Panc1 (cell line): ENCODE measurements around the gene ZNF444. TPM values are rescaled to one million over a fixed set of nuclear protein-coding genes. Genes with fewer than 3 reads are reported as not detected.
A peak's percentile ranks its signal among the peaks of the same experiment; 100 is the strongest.

Experiments used
- ATAC-seq: fragments of 200-7000 bp; cut with Tn5 transposase; 2 replicates; pipeline ENCODE4 v1.9.1; 2020; ENCODE audit warnings: mild to moderate bottlenecking, moderate library complexity
- BruUV-seq: library from RNA; stranded (reverse); fragments of 400-500 nt; replicated peaks from 2 replicates; lab custom pipeline; 2021; lab: Mats Ljungman, UMichigan
- CTCF ChIA-PET: fragments of 300-600 bp; sonication (Branson Sonifier 250); formaldehyde crosslinking; loops from one replicate; lab custom pipeline; 2022; ENCODE audit warnings: antibody characterized with exemption; lab: Charles Lee
- POLR2A ChIA-PET: fragments of 300-600 bp; sonication (Branson Sonifier 250); formaldehyde crosslinking; loops from one replicate; lab custom pipeline; 2022; ENCODE audit warnings: antibody characterized with exemption; lab: Charles Lee
- DNase-seq: peaks from one replicate; pipeline ENCODE4 v3.0.0-alpha.2; 2010; ENCODE audit warnings: low read depth, low spot score
- H3K27ac ChIP-seq: 2 replicates; pipeline ENCODE4 v1.5.1; 2011; ENCODE audit warnings: mild to moderate bottlenecking, low read length, inconsistent platforms
- H3K27me3 ChIP-seq: fragments of 200-500 bp; sonication (Bioruptor generic); 2 replicates; pipeline ENCODE4 v1.6.0; 2014; ENCODE audit warnings: low read length, inconsistent platforms; ENCODE audit not compliant: control insufficient read depth, insufficient read depth
- H3K36me3 ChIP-seq: fragments of 200-500 bp; sonication (Bioruptor generic); 2 replicates; pipeline ENCODE4 v1.5.1; 2014; ENCODE audit warnings: inconsistent platforms, mild to moderate bottlenecking, low read length, moderate library complexity; ENCODE audit not compliant: control insufficient read depth, insufficient read depth
- H3K4me1 ChIP-seq: 2 replicates; pipeline ENCODE4 v1.5.1; 2011; ENCODE audit warnings: inconsistent platforms, mild to moderate bottlenecking, low read length, moderate library complexity; ENCODE audit not compliant: control insufficient read depth, insufficient read depth
- H3K4me3 ChIP-seq, 2 experiments: 2 replicates each; pipeline ENCODE4 v1.5.1; 2011 to 2012; ENCODE audit warnings: low read depth in 2 of 2, low read length in 2 of 2, mild to moderate bottlenecking in 2 of 2, inconsistent platforms in 1 of 2, moderate library complexity in 1 of 2
- H3K9me3 ChIP-seq: fragments of 200-500 bp; sonication (Bioruptor generic); 2 replicates; pipeline ENCODE4 v1.5.1; 2014; ENCODE audit warnings: low read depth, mild to moderate bottlenecking, inconsistent platforms, low read length, moderate library complexity; ENCODE audit not compliant: control insufficient read depth, insufficient read depth
- CTCF ChIP-seq: fragments of 450-650 bp; IDR thresholded peaks from 2 replicates; pipeline ENCODE4 v1.5.1; 2017; ENCODE audit warnings: mild to moderate bottlenecking
- POLR2AphosphoS5 ChIP-seq: IDR thresholded peaks from 2 replicates; pipeline ENCODE4 v1.6.1; 2012; ENCODE audit warnings: mild to moderate bottlenecking, low read depth, low read length, moderate library complexity
- SIN3A ChIP-seq: IDR thresholded peaks from 2 replicates; pipeline ENCODE4 v1.6.1; 2012; ENCODE audit warnings: low read depth, mild to moderate bottlenecking, low read length, moderate library complexity, borderline replicate concordance; ENCODE audit not compliant: insufficient read depth
- TCF7L2 ChIP-seq: IDR thresholded peaks from 2 replicates; pipeline ENCODE4 v1.6.1; 2011; ENCODE audit warnings: mild to moderate bottlenecking, low read depth, low read length, inconsistent platforms
- in situ Hi-C: cut with HindIII; loops from 2 replicates; pipeline ENCODE4 v1.10.0; 2016; ENCODE audit warnings: low sequenced_read_pairs, low pct_unique_long_range_greater_than_20kb
- intact Hi-C: fragments of 100-400 bp; cut with micrococcal nuclease; formaldehyde crosslinking; loops from one replicate; pipeline ENCODE4 v1.10.0; 2022; ENCODE audit not compliant: unreplicated experiment
- total RNA-seq: library from RNA; stranded (reverse); gene quantifications from one replicate; pipeline ENCODE4 v1.2.1, GENCODE V29; 2021; ENCODE audit not compliant: unreplicated experiment
- TF ChIP-seq, protein P1 (sequence below), 2 experiments: IDR thresholded peaks; 2 replicates each; pipeline ENCODE4 v1.6.1; 2011 to 2012; ENCODE audit warnings: low read depth in 2 of 2, control low read depth in 1 of 2, low read length in 1 of 2, mild to moderate bottlenecking in 1 of 2, moderate library complexity in 1 of 2; ENCODE audit not compliant: insufficient read depth in 1 of 2

The ZNF444 gene
- total RNA-seq, 1 experiment from 2014 or later: 81.5 TPM

GRCh38 chr19:56133858-56134653 lies 7.0 kb upstream of the ZNF444 start:
- in situ Hi-C loops (no loop called here), intact Hi-C loops (no loop called here)
- DNase-seq (no peak), ATAC-seq (peak; percentile 59; the same call in 1 of the 2 replicates)
- H3K4me3 ChIP-seq: no peak overlapping the region
- no peaks in the 10 kb centered on the region for H3K9me3 ChIP-seq
- BruUV-seq: no TSS peak
- H3K4me1 ChIP-seq: 0 out of 2 replicates have a peak, but pooled peaks cover 2% of the 10 kb centered on the region
- no peaks in the 10 kb centered on the region for H3K27me3 ChIP-seq
- no peaks in the 10 kb centered on the region for H3K36me3 ChIP-seq
- POLR2A ChIA-PET: no interaction called here
- no peak for TF ChIP-seq POLR2AphosphoS5
- TF ChIP-seq, protein P1, sequence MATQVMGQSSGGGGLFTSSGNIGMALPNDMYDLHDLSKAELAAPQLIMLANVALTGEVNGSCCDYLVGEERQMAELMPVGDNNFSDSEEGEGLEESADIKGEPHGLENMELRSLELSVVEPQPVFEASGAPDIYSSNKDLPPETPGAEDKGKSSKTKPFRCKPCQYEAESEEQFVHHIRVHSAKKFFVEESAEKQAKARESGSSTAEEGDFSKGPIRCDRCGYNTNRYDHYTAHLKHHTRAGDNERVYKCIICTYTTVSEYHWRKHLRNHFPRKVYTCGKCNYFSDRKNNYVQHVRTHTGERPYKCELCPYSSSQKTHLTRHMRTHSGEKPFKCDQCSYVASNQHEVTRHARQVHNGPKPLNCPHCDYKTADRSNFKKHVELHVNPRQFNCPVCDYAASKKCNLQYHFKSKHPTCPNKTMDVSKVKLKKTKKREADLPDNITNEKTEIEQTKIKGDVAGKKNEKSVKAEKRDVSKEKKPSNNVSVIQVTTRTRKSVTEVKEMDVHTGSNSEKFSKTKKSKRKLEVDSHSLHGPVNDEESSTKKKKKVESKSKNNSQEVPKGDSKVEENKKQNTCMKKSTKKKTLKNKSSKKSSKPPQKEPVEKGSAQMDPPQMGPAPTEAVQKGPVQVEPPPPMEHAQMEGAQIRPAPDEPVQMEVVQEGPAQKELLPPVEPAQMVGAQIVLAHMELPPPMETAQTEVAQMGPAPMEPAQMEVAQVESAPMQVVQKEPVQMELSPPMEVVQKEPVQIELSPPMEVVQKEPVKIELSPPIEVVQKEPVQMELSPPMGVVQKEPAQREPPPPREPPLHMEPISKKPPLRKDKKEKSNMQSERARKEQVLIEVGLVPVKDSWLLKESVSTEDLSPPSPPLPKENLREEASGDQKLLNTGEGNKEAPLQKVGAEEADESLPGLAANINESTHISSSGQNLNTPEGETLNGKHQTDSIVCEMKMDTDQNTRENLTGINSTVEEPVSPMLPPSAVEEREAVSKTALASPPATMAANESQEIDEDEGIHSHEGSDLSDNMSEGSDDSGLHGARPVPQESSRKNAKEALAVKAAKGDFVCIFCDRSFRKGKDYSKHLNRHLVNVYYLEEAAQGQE (IDR thresholded peaks at IDR 0.05; ENCODE audit: insufficient read depth in 1 of 2, low read depth in 2 of 2, low read length in 1 of 2): no peak
- TF ChIP-seq CTCF: no peak
- TF ChIP-seq SIN3A: no peak
- TF ChIP-seq TCF7L2: no peak
- CTCF ChIA-PET: no interaction called here
- H3K27ac ChIP-seq: no peak overlapping the region

DNA sequence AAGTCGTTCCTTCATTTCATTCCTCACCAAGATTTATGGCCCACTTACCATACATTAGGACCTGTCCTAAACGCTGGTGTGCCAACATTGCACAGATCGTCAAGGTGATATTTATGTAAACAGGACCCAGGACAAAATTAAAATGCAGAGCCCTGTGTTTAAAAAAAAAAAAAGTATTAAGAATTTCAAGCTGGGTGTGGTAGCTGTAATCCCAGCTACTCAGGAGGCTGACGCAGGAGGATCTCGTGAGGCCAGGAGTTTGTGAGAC lies 6.5 kb upstream of the ZNF444 start:
- ChIA-PET CTCF (no interaction called here), POLR2A (no interaction called here)
- Histone ChIP-seq H3K4me1 (0 out of 2 replicates have a peak, but pooled peaks cover 2% of the 10 kb centered on the region), H3K36me3 (no peaks in the 10 kb centered on the region), H3K27me3 (no peaks in the 10 kb centered on the region), H3K9me3 (no peaks in the 10 kb centered on the region), H3K27ac (no peak overlapping the region), H3K4me3 (no peak overlapping the region)
- DNase-seq (no peak), ATAC-seq (no peak)
- TF ChIP-seq TCF7L2 (no peak), CTCF (no peak)
- TF ChIP-seq, protein P1 (IDR thresholded peaks at IDR 0.05; ENCODE audit: insufficient read depth in 1 of 2, low read depth in 2 of 2, low read length in 1 of 2): no peak
- intact Hi-C loops: no loop called here
- in situ Hi-C loops: no loop called here
- BruUV-seq: no TSS peak
